Stomach (tissue), 9 donors: ENCODE results near the gene CHN1. TPM values are rescaled to one million over a fixed set of nuclear protein-coding genes. Genes with fewer than 3 reads are reported as not detected.

Experiments used
- DNase-seq, 2 donors: peaks; one replicate each; pipeline versions ENCODE4 v3.0.0 to v3.0.0-alpha.2; 2013 to 2019
- H3K27ac ChIP-seq, 5 donors: fragments of 200-600 bp in 4 of 5; sonication (generic) in 4 of 5; one replicate each; pipeline ENCODE4 v1.5.1; 2013 to 2019; ENCODE audit warnings: mild to moderate bottlenecking in 1 of 5, moderate library complexity in 1 of 5
- H3K27me3 ChIP-seq, 3 donors: fragments of 200-600 bp; sonication (generic); one replicate each; pipeline ENCODE4 v1.5.1; 2017 to 2019; ENCODE audit warnings: mixed run types in 1 of 3
- H3K36me3 ChIP-seq, 4 donors: fragments of 200-600 bp; sonication (generic); 1 replicate in 3 of 4; 2 replicates in 1 of 4; pipeline ENCODE4 v1.5.1; 2016 to 2019
- H3K4me1 ChIP-seq, 4 donors: fragments of 200-600 bp; sonication (generic); one replicate each; pipeline ENCODE4 v1.5.1; 2016 to 2019
- H3K4me3 ChIP-seq, 4 donors: fragments of 200-600 bp; sonication (generic) in 3 of 4; one replicate each; pipeline ENCODE4 v1.5.1; 2016 to 2019; ENCODE audit warnings: mild to moderate bottlenecking in 1 of 4
- H3K9me3 ChIP-seq, 4 donors: fragments of 200-600 bp; sonication (generic); one replicate each; pipeline ENCODE4 v1.5.1; 2016 to 2019
- EP300 ChIP-seq: sonication (generic); formaldehyde crosslinking; IDR thresholded peaks from one replicate; pipeline ENCODE4 v1.6.1; 2017; ENCODE audit warnings: antibody characterized with exemption
- POLR2A ChIP-seq, 4 donors: fragments of 450-650 bp; IDR thresholded peaks; one replicate each; pipeline ENCODE4 v1.6.1; 2016; ENCODE audit warnings: antibody characterized with exemption in 4 of 4, control low read depth in 2 of 4, mild to moderate bottlenecking in 1 of 4, moderate library complexity in 1 of 4
- POLR2AphosphoS5 ChIP-seq, 3 donors: sonication (generic); formaldehyde crosslinking; IDR thresholded peaks; one replicate each; pipeline ENCODE4 v1.6.1; 2016; ENCODE audit warnings: antibody characterized with exemption in 3 of 3
- WGBS, 5 donors: extraction: QIAGEN DNeasy Blood & Tissue Kit in 3 of 5; methylation state at CpG; one replicate each; pipeline versions ENCODE4 v1.1.5 to v1.1.7; 2013 to 2018; 5-methylcytosine and 5-hydroxymethylcytosine counted together
- intact Hi-C: fragments of 100-400 bp; cut with DNase I; formaldehyde crosslinking; loops from one replicate; pipeline ENCODE4 v1.15.1; 2023; ENCODE audit warnings: low total_unique reads
- polyA plus RNA-seq, 3 donors: library from polyadenylated mRNA; stranded (reverse); fragments of 200-250 nt; gene quantifications; one replicate each; pipeline ENCODE4 v1.2.3, GENCODE V29; 2013
- total RNA-seq, 5 donors: library from RNA; depleted of rRNA; stranded (reverse); fragments of >200 nt; gene quantifications; one replicate each; pipeline versions ENCODE4 v1.1.0 to v1.2.3, GENCODE V29; 2014 to 2016
- TF ChIP-seq, protein P1 (sequence below), 7 experiments: fragments of 450-650 bp in 4 of 7; fragments of 200-600 bp in 3 of 7; sonication (generic) in 3 of 7; IDR thresholded peaks; one replicate each; pipeline ENCODE4 v1.5.1; 2016 to 2019; ENCODE audit warnings: antibody characterized with exemption in 7 of 7, control low read depth in 2 of 7, mild to moderate bottlenecking in 1 of 7
- donor health status: healthy with polysubstance abuse.
- donor health status: Bipolar disorder and iron deficiency.
- donor health status: healthy.

Gene CHN1
- total and polyA plus RNA-seq, 8 donors: 2.3 to 50.9 (median 12.2) TPM; not detected in 1

DNA sequence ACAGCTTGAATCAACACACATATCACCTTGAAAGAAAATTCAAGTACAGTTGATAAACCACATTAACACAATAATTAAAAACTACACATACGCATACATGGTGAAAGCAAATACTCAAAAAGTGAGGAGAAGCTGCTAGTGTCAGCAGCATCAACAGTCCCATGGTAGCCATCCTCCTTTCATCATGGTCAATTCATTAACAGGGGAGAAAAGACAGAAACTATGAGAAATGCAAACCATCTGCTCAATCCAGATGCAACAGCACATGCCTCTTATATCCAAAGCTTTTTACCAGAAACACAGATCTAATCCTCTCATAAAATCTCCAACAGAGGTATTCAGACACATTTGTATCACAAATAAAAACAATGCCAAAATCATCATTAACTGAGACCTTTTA, 159.0 kb downstream of the CHN1 start:
- Histone ChIP-seq H3K36me3 (no peaks in the 10 kb centered on the region), H3K4me3 (no peak overlapping the region), H3K9me3 (no peaks in the 10 kb centered on the region), H3K4me1 (peaks cover 0 to 33% (median 13%) of the 10 kb centered on the region in 4 donors), H3K27ac (no peak overlapping the region), H3K27me3 (no peaks in the 10 kb centered on the region)
- whole genome bisulfite sequencing, 5 donors: 58 to 86% (median 65%) methylated on average over 1 of the region's 1 CpG
- peak in 1 of 2 donors; percentile 30 for DNase-seq
- no peak for TF ChIP-seq POLR2A (IDR thresholded peaks at IDR 0.05)
- TF ChIP-seq EP300: no peak
- TF ChIP-seq POLR2AphosphoS5 (IDR thresholded peaks at IDR 0.05): no peak
- TF ChIP-seq, protein P1, sequence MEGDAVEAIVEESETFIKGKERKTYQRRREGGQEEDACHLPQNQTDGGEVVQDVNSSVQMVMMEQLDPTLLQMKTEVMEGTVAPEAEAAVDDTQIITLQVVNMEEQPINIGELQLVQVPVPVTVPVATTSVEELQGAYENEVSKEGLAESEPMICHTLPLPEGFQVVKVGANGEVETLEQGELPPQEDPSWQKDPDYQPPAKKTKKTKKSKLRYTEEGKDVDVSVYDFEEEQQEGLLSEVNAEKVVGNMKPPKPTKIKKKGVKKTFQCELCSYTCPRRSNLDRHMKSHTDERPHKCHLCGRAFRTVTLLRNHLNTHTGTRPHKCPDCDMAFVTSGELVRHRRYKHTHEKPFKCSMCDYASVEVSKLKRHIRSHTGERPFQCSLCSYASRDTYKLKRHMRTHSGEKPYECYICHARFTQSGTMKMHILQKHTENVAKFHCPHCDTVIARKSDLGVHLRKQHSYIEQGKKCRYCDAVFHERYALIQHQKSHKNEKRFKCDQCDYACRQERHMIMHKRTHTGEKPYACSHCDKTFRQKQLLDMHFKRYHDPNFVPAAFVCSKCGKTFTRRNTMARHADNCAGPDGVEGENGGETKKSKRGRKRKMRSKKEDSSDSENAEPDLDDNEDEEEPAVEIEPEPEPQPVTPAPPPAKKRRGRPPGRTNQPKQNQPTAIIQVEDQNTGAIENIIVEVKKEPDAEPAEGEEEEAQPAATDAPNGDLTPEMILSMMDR (IDR thresholded peaks at IDR 0.05): no peak
- intact Hi-C loops: no loop called here

DNA sequence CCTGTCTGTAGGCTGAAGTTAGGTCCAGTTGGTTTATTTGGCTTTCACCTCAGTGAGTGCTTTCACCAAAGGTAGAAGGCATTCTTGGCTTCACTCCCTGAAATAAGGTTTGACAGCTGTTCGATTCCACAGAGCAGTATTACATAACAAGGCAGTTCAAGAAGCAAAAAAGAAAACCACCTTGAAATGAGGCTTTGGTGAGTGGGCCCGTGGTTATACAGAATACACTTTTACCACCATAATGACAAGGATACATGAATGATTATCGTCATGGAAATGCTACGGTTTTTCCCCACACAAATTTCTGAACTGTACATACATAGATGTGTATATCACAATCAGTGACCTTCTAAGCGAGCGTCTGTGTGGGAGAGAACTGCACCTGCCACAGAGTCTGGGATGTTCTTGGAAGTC, 160.9 kb downstream of the CHN1 start:
- Histone ChIP-seq H3K27ac (no peak overlapping the region), H3K27me3 (no peaks in the 10 kb centered on the region), H3K9me3 (no peaks in the 10 kb centered on the region), H3K4me3 (no peak overlapping the region), H3K36me3 (no peaks in the 10 kb centered on the region), H3K4me1 (peaks cover 0 to 33% (median 13%) of the 10 kb centered on the region in 4 donors)
- DNase-seq: no peak
- 73 to 84% (median 78%) methylated on average over 6 of the region's 6 CpGs for WGBS, 5 donors
- TF ChIP-seq, protein P1 (IDR thresholded peaks at IDR 0.05): no peak
- TF ChIP-seq POLR2AphosphoS5 (IDR thresholded peaks at IDR 0.05): no peak
- intact Hi-C loops: no loop called here

DNA sequence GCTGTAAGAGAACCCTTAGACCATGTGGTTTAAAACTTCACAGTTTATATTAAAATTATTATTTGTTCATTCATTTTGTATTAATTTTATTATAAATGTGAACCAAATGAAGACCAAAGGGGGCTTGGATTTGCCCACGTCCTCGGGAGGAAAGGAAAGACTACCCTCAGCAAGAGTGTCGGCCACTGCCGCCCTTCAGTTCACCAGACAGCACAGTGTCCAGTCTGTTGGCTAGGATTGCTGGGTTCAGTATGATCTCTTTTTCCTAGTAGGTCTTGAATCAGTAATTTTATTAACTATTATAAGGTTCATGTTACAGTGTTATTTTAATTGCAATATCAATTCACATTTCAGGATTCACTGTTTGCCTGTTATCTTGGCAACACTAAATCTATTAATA, 162.7 kb downstream of the CHN1 start:
- H3K27me3 ChIP-seq: no peaks in the 10 kb centered on the region
- no peaks in the 10 kb centered on the region for H3K36me3 ChIP-seq
- H3K27ac ChIP-seq: no peak overlapping the region
- 91 to 96% (median 95%) methylated on average over 4 of the region's 4 CpGs for WGBS, 5 donors
- DNase-seq: no peak
- intact Hi-C loops: no loop called here
- peaks cover 0 to 25% (median 10%) of the 10 kb centered on the region in 4 donors for H3K4me1 ChIP-seq
- H3K4me3 ChIP-seq: no peak overlapping the region
- H3K9me3 ChIP-seq: no peaks in the 10 kb centered on the region
- TF ChIP-seq POLR2AphosphoS5 (IDR thresholded peaks at IDR 0.05) (no peak), POLR2A (IDR thresholded peaks at IDR 0.05) (no peak), EP300 (no peak)
- TF ChIP-seq, protein P1 (IDR thresholded peaks at IDR 0.05): no peak

DNA sequence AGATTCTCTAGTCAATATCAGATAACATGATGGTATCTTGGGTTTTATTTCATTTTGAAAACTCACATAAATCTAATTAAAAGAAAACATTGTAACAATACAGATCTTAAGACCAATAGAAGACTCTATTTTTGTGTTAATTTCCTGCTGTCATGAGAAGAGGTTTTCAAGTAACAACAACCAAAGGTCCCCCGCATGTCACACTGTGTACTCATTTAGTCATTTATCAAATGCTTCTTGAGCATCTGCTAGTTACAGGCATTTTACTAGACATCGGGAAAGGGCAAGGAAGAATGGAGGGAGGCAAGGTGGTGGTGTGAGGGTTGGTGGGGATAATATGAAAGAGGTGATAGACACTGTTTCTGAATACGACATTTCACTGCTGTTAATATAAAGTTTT, 163.2 kb downstream of the CHN1 start:
- Histone ChIP-seq H3K27ac (no peak overlapping the region), H3K36me3 (no peaks in the 10 kb centered on the region), H3K9me3 (no peaks in the 10 kb centered on the region), H3K4me3 (no peak overlapping the region), H3K27me3 (no peaks in the 10 kb centered on the region), H3K4me1 (peaks cover 0 to 20% (median 7%) of the 10 kb centered on the region in 4 donors)
- no peak for DNase-seq
- intact Hi-C loops: no loop called here
- WGBS, 5 donors: 91 to 96% (median 95%) methylated on average over 3 of the region's 3 CpGs
- TF ChIP-seq POLR2AphosphoS5 (IDR thresholded peaks at IDR 0.05): no peak
- no peak for TF ChIP-seq POLR2A (IDR thresholded peaks at IDR 0.05)
- TF ChIP-seq, protein P1 (IDR thresholded peaks at IDR 0.05): no peak
